HG02885 (cell line): ENCODE results near the gene MAPKBP1.

ENCODE experiments used
- ATAC-seq: cut with Tn5 transposase; IDR thresholded peaks from one replicate; pipeline ENCODE4 v1.9.1; 2021; ENCODE audit warnings: mild to moderate bottlenecking; ENCODE audit not compliant: unreplicated experiment, poor library complexity

MAPKBP1 gene

GRCh38 chr15:41842229-41842628, 67.9 kb downstream of the MAPKBP1 start:
- no peak for ATAC-seq

DNA sequence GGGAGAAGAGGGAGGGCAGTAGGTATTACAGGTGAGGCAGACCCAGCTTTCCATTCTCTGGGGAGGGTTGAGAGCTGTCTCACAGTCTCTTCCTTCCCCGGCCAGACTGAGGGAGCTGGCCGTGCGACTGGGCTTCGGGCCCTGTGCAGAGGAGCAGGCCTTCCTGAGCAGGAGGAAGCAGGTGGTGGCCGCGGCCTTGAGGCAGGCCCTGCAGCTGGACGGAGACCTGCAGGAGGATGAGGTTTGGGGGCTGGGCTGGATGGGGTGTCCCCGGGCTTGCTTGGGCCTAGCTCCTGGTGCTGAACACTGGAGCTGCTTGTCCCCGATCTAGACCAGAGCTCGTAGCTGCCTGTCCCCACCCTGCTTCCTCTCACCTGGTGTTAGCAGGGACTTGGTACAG, 69.3 kb downstream of the MAPKBP1 start:
- ATAC-seq: no peak

DNA sequence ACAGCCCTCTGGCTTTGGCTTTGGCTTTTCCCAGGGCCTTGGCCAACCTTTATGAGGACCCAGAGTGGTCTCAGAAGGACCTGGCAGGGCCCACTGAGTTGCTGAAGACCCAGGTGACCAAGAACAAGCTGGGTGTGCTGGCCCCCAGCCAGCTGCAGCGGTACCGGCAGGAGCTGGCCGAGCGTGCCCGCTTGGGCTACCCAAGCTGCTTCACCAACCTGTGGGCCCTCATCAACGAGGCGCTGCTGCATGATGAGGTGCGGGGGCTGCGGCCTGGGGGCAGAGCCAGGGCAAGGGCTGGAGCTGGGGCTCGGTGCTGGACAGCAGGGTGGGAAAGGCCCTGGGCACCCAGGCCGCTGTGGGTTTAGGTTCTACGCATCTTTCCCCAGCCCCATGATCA, 70.5 kb downstream of the MAPKBP1 start:
- ATAC-seq: no peak

- no peak for ATAC-seq
Measured at GRCh38 chr15:41847206-41847605, 72.9 kb downstream of the MAPKBP1 start.

- no peak for ATAC-seq
Measured at GRCh38 chr15:41847981-41848380, 73.7 kb downstream of the MAPKBP1 start.

DNA sequence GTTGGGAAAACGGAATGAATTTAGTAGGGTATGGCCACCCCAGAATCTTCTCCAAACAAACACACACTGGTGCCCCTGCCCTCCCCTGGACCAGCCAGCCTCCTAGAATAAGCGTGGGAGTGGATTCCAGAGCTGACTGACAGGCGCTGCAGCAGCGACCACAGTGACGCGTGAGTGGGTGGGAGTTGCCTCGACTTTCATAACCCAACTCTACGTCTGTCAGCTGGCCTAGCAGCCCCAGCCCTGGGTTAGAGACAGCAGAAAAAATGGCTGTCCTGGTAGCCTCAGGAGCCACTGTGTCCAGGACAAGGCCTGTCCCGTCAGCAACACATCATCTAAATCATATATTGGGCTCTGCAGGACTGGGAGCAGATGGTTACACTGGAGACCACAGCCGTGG, 74.3 kb downstream of the MAPKBP1 start:
- no peak for ATAC-seq

DNA sequence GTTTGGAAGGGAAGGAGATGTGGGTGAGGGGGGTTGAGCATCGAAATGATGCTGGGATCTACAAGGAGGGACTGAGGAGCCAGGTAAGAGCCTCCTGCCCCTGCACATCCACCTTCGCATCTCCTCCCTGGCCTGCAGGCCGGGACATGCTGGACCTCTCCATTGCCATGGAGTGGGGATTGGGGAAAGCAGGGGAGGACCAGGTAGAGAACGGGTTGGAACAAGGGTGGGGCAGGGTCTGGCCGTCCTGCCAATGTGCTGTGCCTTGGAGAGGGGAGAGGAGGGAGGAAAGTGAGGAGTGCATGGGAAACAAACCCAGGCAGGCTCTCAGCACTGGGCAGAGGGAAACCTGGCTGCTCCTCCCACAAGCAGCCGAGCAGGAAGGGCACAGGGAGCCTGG, 74.9 kb downstream of the MAPKBP1 start:
- ATAC-seq: no peak

GRCh38 chr15:41849861-41850260, 75.6 kb downstream of the MAPKBP1 start:
- no peak for ATAC-seq

- ATAC-seq: no peak
Measured at GRCh38 chr15:41850482-41851166, 76.3 kb downstream of the MAPKBP1 start.

DNA sequence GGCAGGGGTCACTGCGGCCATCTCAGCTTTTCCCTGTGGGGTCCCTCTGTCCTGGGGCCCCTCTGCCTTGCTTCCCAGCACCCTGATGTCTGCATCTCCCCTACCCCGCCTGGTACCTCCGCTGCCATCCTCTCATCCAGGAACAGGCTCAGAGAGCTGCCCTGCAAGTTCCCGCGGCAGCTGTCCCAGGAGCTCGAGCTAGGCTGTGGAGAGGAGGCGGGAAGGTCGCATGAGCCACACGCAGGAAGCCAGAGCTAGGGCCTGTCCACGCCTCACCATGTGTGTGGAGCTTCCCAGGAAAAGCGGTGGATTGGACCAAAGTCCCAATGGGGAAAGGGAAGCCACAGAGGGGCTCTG, 76.9 kb downstream of the MAPKBP1 start:
- ATAC-seq: no peak

- ATAC-seq: no peak
Measured at GRCh38 chr15:41851755-41852370, 77.6 kb downstream of the MAPKBP1 start.

- no peak for ATAC-seq
Measured at GRCh38 chr15:41852736-41853590, 78.7 kb downstream of the MAPKBP1 start.

DNA sequence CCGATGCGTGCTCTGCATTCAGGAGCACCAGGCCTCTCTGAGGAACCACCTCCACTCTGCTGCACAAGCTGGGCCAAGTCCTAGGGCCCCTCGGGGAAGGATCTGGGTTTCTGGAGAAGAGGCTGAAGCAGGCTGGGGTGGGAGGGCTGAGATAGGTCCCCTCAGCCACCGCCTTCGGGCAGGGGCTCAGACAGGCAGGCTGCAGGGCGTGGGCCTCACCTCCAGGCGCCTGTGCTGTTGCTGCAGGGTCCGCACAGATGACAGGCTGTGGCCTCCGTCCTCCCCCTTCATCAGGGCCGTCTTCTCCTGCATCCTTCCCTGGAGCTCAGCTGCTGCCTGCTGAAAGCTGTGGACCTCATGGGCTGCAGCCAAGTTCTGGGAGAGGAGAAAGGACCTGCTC, 79.5 kb downstream of the MAPKBP1 start:
- ATAC-seq: no peak

- ATAC-seq: no peak
Measured at GRCh38 chr15:41854443-41854842, 80.2 kb downstream of the MAPKBP1 start.

GRCh38 chr15:41855261-41855961, 81.1 kb downstream of the MAPKBP1 start:
- no peak for ATAC-seq

DNA sequence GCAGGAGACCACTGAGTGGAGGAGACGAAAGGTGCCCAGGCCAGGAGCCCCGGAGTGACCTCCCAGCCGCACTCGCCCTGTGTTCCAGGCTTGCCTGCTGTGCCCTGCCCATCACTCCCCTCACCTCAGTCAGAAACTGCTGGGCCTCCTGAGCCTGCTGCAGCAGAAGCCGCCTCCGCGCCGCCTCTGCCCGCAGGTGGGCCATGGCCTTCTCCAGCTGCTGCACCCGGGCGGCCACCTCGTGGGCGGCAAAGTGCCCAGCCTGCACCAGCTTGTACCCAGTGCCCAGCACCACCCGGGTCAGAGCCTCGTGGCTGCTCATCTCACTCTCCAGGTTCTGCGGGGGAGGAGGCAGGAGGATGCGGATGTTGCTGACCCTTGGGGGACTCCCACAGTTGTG, 82.0 kb downstream of the MAPKBP1 start:
- no peak for ATAC-seq

- ATAC-seq: no peak
Measured at GRCh38 chr15:41856716-41857115, 82.4 kb downstream of the MAPKBP1 start.

- no peak for ATAC-seq
Measured at GRCh38 chr15:41857316-41857715, 83.0 kb downstream of the MAPKBP1 start.

DNA sequence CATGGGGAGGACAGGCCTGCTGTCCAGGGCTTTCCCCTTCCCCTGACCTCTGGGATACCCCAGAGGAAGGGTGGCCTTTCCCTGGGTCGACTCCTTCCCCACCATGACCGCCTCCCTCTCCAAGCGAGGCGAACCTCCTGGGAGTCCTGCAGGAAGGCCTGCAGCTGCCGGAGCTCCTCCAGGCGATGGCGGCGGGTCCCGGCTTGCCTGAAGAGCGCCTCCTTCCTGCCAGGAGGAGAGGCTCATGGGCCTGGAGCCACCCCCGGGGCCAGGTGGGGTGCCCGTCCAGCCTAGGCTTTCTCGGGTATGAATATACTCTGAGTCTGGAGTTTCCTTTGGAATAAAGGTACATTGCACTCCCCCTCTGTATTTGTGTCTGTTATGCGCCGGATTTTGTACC, 84.5 kb downstream of the MAPKBP1 start:
- ATAC-seq: no peak

DNA sequence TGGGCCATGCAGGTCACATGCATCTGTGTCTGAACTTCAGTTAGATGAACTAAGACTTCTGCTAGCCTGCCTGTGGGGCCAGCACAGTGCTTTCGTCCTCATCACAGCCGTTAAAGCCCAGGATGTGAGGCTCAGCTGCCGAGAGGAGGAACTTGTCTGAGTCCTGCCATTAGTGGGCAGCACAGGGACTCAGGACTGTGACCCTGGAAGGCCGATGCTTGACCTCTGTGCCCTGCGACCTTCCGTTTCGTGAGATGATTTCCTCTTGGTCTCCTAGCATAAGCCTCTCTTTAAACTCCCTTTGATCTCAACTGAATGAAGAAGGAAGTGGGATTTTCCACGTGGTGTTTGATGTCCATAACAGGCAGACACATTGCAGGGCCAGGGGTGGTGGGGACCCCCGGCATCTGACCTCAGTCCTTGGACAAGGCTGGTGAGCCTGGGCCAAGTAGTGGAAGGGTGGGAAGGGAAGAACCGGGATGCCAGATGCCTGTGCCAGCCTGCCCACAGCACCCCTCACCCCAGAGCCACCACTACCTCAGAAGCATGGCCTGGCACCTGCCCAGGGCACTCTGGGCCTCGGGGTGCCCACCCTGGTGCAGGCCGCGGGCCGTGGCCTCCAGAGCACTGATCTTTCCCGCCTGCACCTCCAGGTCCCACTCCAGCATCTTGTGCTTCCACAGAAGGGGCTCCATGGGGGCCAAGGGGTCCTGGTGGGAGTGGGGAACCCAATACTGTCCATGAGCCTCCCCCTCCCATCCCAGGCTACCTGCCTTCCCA, 86.0 kb downstream of the MAPKBP1 start:
- ATAC-seq: no peak
